Kasumi-1 (cell line): ENCODE results near the gene CYP17A1.
"Not testable (repeated sequence)": the region's sequence is repeated elsewhere in the genome, so short reads cannot be mapped to it uniquely, and the experiment has no call there.

Experiments
- DNase-seq, 2 experiments: peaks; one replicate each; lab custom pipeline; 2025; lab: John Stamatoyannopoulos, UW

CYP17A1 gene, protein sequence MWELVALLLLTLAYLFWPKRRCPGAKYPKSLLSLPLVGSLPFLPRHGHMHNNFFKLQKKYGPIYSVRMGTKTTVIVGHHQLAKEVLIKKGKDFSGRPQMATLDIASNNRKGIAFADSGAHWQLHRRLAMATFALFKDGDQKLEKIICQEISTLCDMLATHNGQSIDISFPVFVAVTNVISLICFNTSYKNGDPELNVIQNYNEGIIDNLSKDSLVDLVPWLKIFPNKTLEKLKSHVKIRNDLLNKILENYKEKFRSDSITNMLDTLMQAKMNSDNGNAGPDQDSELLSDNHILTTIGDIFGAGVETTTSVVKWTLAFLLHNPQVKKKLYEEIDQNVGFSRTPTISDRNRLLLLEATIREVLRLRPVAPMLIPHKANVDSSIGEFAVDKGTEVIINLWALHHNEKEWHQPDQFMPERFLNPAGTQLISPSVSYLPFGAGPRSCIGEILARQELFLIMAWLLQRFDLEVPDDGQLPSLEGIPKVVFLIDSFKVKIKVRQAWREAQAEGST

DNA sequence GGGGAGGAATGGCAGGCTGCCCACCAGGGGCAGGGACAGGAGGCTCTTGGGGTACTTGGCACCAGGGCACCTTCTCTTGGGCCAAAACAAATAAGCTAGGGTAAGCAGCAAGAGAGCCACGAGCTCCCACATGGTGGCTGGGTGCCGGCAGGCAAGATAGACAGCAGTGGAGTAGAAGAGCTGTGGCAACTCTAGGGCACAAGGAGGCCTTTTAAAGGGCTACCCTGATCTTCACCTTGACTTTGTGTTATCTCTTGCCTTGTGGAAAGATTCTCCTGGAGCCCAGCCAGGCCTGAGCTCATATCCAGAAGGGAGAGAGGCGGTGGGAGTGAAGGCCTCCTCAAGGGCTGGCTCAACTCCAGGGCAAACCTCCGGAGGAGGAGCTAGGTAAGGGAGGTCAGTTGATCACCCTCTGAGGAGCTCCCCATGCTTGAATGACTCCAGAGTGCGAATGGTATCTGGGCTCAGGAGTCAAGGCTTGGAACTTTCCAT, at the start of gene CYP17A1:
Gene CYP17A1, minus strand, starts transcription at position 184 of the 492 bp plus-strand sequence. Its CDS starts 52 bp downstream, at position 132.
- no peak for DNase-seq

DNA sequence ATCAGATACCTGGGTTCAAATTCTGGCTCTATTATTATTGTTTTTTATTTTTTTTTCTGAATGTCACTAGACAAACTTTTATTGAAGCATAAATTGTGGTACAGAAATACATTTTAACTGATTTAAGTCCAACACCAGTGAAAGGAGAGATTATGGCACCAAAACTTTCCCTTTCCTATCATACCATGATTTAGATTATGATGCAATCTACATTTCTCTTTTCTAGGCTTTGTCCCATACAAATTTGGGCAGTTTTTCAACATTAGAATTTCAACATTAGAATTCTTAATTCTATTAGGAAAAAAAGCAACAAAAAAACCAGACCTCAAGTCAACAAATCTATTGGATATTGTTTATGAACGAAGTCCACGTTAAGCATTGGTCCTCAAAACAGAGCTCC, 43.0 kb upstream of the CYP17A1 start:
- no peak for DNase-seq

DNA sequence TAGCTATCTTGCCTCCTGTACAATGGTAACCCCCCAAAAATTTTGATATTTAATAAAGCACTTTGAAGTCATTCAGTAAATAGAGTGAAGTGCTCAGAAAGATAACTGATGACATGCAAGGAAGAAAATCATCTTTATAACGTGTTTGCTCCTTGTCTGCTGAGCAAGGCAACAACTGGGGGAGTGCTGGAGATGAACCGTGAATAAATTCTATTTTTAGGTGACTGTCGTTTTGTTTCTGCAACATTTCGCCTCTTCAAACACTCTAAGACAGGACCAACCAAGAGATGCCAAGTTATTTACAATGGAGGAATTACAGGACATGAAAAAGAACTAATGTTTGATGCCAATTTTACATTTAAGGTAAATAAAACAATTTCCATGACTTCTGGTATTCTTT, 41.4 kb upstream of the CYP17A1 start:
- DNase-seq = no peak

DNA sequence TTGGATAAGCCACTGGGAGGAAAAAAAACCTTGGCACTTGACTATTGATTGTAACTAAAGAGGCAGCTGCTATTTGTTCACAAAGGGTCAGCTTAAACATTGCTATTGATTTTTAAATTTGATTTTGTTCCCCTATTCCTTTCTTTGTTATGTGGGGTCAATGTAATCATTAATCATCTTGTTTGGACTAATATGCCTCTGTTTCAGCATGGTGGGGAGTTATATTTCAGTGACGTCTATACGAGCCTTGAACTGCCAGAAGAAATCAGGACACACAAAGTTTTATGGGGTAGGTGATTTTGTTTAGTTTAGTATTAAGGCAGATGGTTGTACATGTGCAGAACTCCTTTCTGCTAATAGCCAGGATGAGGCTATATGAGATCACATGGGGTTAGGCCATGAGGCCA, 39.5 kb upstream of the CYP17A1 start:
- no peak for DNase-seq

DNA sequence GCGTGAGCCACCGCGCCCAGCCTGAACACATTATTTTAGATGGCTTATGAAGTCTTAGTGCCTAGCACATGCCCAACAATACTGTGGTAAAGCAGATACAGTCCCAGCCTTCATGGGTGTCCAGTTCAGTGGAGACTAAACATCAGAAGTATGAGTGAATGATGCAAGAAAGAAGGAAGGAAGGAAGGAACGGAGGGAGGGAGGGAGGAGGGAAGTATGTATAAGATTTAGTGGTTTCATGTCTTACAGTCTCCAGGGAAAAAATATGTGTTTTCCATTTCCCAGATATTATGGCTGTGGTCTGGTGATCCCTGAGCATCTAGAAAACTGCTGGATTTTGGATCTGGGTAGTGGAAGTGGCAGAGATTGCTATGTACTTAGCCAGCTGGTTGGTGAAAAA, 35.0 kb upstream of the CYP17A1 start:
- DNase-seq = no peak

DNA sequence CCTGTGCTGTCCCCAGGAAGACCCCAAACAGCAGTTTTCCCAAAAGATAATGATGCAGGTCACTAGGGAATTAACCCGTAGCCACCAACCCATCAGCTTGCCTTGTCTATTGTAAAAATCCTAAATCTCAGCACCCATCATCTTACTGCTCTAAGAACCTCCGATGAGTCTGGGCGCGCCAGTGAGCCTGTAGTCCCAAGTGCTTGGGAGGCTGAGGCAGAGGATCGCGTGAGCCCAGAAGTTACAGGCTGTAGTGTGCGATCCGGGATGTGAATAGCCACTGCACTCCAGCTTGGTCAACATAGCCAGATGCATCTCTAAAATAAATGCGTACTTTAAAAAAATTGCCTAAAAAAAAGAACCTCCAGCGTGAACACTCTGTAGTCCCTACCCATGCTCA, 33.0 kb upstream of the CYP17A1 start:
- no peak for DNase-seq

DNA sequence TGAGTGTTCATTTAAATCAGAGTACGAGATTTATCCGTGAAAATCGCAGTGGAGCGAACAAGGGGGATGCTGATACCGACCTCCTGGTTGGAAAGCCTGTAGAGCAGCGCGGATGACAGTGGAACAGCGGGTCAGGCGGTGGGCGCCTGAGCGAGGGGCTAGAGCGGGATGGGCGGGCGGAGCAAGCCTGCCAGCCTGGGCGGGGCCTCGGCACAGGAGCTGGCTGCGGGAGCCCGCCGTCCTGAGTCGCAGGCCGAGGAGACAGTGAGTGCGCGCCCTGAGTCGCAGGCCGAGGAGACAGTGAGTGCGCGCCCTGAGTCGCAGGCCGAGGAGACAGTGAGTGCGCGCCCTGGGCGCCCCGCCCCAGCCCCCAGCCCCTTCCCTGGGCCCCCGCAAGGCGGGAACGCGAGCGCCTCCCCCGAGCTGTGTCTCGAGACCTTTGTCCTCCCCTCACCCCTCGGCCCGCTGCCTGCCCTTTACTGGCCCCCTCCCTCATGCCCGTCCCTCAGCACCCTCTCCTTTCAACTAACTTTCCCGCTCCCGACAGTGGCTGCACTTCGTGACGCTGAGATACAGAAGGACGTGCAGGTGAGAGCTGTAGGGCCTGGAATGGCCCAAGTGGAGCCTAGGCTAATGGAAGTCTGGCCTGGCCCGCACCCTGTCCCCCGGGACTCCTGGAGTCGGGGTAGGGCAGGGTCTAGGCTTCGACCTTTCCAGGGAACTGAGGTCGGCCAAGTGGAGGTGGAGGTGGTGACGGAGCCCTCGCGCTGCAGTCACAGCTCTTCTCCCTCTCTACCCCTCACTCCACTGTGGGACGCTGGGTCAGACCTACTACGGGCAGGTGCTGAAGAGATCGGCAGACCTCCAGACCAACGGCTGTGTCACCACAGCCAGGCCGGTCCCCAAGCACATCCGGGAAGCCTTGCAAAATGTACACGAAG, 32.3 kb upstream of the CYP17A1 start, which contains the start of gene AS3MT:
Gene AS3MT, plus strand, starts transcription at position 213 of the 941 bp plus-strand sequence. Its CDS starts 123 bp downstream, at position 336.
- no peak for DNase-seq

DNA sequence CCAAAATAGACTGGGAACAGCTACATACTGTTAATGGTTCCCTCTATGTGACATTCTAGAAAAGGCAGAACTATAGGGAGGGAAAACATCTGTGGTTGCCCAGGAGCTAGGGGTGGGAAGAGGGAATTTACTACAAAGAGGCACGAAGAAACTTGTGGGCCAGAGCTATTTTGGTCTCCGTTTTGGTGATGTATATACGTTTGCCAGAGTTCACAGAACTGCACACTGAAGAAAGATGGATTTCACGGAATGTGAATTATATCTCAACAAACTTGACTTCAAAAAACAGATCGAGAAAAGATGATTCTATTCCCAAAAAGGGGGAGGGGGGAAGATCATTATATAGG, 31.7 kb upstream of the CYP17A1 start:
- DNase-seq = no peak

DNA sequence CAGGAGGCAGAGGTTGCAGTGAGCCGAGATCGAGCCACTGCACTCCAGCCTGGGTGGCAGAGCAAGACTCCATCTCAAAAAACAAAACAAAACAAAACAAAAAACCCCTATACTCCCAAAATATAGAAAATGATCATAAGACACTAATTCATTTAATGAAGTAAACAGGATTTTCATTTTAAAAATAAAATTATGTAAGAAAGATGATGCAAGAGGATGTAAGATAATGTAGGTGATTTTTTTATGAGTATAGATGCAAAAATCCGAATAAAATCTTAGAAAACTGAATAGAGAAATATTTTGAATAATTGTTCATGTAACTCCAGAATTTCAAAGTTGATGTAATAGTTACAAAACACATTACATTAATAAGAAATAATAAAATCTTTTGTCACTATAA, 28.4 kb upstream of the CYP17A1 start:
- DNase-seq = no peak

DNA sequence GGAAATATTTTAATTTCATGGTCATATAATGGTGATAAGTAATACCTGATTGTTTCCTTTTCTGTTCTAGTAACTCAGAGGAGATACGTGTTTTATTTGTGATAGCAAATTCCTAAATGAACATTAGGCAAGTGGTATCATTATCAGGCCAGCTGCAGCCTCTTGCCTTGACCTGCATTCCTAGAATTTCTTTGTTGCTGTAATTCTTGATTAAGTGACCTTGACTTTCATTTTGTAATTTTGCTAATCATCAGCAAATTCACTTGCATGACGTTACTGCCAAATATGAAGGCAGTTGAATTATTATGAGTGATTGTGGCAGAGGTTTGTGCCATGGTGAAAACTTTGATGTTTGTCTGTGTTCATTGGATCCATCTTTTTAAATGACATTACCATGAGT, 26.4 kb upstream of the CYP17A1 start:
- DNase-seq = no peak

DNA sequence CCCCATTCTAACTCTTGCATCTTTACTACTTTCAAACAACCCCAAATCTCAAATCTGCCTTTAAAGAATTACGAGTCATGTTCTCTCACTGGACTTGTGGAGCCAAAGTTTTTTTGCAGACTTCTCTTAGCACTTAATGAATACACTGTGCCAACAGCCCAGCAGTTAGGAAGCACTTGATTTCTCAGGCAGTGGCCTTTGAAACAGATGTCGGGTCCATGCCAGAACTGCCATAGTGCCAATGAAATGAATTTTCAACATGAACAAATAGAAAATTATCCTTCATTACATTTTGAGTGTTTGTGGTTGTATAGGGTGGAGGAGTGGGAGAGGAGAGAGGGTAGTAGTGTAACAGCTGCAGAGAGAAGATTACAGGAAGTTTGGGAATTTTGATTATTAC, 22.7 kb upstream of the CYP17A1 start:
- no peak for DNase-seq

DNA sequence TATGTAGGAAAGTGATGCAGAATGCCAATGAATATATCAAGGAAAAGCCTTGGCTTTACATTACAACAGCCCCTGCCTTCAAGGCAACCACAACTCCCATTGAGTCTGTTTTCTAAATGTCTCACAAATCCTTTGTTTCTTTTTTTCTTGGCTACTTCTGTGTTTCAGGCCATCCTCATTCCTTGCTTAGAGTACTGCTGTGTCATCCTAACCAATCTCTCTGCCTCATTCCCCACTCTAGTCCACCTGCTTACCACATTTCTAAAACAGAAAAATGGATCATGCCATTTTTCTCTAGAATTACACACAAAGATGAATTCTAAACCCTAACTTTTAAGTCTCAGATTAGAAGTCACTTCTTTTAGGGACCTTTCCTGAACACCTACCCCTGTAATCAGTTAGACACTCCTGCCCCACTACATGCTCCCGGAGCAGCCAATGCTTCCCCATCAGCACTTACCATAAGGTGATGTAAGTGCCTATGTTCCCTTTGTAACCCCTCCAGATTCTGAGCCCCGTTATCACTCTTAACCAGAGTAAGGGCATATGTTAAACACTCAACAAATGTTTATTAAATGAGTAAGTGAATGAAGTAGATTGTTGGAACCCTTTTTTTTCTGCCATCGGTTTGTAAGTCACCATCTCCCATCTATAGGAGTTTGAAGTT, 19.7 kb upstream of the CYP17A1 start:
- no peak for DNase-seq

DNA sequence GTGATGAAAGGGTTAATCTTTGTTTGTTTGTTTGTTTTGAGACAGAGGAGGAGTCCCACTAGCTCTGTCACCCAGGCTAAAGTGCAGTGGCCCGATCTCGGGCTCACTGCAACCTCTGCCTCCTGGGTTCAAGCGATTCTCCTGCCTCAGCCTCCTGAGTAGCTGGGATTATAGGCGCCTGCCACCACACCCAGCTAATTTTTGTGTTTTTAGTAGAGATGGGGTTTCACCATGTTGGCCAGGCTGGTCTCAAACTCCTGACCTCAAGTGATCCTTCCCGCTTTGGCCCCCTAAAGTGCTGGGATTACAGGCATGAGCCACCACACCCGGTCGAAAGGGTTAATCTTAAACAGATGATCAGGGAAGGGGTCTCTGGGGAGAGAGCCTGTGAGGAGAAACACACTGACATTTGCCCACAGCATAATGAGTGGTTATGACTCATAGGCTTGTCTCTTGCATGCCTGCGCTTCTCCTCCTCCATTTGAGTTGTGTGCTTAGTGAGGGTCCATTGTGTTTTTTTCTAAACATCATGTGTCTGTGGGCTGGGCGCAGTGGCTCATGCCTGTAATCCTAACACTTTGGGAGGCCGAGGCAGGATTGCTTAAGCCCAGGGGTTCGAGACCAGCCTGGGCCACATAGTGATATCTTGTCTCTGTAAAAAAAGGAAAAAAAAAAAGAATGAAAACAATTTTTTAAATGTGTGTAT, 18.7 kb upstream of the CYP17A1 start:
- DNase-seq = not testable (repeated sequence)

DNA sequence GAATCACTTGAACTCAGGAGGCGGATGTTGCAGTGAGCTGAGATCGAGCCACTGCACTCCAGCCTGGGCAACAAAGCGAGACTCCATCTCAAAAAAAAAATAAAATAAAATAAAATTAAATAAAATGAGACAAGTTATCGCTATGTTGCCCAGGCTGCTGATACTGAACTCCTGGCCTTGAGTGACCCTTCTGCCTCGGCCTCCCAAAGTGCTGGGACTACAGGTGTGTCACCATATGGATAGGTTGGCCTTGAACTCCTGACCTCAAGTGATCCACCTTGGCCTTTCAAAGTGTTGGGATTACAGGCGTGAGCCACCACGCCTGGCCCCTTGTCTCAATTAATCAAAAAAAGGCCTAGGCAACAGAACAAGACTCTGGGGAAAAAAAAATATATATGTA, 16.0 kb upstream of the CYP17A1 start:
- DNase-seq = not testable (repeated sequence)

DNA sequence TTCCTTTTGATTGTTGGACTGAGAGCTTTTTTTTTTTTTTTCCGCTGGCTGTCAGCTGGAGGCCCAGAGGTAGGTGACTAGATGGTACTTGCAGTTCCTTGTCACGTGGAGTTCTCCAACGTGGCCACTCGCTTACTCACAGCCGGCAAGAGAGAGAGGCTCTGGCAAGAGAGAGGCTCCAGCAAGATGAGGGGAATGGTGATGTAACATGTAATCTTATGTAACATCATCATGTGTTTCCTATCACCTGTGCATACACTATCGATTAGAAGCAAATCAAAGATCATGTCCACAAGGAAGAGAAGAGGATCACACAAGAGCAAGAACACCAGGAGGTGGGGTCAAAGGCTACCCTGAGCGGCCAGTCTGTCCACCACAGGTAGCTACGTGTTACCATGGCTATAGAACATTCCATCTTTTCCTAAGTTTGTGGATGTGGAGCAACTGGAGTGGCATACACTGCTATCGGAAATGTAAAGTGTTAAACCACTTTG, 12.9 kb upstream of the CYP17A1 start:
- no peak for DNase-seq

DNA sequence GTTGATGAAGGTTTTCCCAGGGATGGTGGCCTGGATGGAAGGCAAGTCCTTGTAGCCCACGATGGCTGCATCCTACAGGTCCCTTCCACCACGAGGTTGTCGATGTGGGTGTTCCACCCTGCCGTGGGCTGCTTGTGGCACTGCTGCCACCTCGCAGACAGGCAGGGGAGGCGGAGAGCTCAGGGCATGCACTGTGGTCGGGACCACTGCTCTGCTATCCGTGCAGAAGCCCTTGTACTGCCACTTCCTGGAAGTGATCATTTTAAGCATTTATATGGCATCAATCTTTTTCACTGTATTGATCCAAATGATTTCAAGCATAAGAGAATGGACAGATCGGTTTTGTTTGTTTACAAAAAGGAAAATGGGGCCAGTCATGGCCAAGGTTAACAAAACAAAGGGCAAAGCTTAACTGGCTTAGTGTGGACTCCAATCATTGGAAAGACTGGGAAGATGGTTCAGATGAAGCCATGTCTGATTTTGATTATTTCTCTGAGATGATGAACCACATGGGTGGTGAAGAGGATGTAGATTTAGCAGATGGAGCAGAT, 8.2 kb upstream of the CYP17A1 start:
- DNase-seq = no peak

DNA sequence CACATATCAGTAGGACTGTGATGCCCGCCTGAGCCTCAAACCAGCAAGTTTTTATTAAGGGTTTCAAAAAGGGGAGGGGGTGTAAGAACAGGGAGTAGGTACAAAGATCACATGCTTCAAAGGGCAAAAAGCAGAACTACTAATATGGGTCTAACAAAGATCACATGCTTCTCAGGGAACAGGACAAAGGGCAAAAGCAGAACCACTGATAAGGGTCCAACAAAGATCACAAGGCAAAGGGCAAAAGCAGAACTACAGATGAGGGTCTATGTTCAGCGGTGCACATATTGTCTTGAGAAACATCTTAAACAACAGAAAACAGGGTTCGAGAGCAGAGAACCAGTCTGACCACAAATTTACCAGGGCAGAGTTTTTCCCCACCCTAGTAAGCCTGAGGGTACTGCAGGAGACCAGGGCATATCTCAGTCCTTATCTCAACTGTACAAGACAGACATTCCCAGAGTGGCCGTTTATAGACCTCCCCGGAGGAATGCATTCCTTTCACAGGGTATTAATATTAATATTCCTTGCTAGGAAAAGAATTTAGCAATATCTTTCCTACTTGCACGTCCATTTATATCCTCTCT, 7.1 kb upstream of the CYP17A1 start:
- DNase-seq = not testable (repeated sequence)

DNA sequence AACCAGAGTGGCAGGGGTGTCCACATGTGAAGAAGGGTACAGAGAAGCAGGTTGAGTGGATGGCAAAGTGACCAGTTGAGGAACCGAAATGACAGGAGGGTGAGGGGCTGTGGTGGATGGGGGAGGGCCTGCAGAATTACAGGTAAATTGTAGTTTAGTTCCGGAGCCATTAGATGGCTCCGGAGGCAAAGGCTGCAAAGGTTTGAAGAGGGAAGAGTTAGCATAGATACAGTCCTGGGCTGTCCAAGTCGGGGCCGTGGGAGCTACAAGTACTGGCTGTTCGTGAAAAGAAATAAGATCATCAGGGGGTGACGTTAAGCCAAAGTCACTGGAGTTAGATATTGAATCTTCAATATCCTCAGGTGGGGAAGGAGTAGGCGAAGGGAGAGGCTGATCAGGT, 5.9 kb upstream of the CYP17A1 start:
- DNase-seq = not testable (repeated sequence)

DNA sequence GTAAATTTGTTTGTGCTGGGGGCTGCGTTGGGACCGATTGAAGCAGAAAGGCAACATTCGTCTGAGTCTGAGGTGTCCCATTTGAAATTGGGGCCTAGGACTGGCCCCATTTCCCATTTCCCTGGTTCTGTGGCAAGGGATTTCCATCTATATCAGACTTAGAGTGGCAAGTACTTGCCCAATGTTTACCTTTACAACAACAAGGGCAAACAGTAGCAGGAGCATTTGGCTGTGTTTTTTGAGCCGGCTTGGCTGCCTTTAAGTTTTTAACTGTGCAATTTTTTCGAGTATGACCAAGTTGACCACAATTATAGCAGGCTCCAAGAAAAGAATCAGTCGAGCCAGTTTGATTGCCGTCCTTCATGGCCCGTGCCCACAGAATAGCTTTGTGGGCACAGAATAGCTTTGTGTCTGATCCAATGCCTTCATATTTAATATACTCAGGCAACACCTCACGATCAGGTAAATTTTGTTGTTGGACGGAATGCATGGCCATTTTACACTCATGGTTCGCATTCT, 4.7 kb upstream of the CYP17A1 start:
- no peak for DNase-seq

DNA sequence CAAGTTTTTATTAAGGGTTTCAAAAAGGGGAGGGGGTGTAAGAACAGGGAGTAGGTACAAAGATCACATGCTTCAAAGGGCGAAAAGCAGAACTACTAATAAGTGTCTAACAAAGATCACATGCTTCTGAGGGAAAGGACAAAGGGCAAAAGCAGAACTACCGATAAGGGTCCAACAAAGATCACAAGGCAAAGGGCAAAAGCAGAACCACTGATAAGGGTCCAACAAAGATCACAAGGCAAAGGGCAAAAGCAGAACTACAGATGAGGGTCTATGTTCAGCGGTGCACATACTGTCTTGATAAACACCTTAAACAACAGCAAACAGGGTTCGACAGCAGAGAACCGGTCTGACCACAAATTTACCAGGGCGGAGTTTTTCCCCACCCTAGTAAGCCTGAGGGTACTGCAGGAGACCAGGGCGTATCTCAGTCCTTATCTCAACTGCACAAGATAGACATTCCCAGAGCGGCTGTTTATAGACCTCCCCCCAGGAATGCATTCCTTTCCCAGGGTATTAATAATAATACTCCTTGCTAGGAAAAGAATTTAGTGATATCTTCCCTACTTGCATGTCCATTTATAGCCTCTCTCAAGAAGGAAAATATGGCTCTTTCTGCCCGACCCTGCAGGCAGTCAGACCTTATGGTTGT, 1.2 kb upstream of the CYP17A1 start:
- peak in 1 of 2 experiments; percentile 28 for DNase-seq
